ENCODE data around the gene ASPG.

- TF ChIP-seq NFYB (CRISPR knock-in tag; conservative IDR thresholded peaks at IDR 0.05; ENCODE audit: low read depth), result no peak
- TF ChIP-seq CTCF (IDR thresholded peaks at IDR 0.05), result no peak
These were observed 18.7 kb upstream of the ASPG start for GRCh38 chr14:104066719-104067295.
